HG03432 (cell line): ENCODE measurements around the gene ZNF579.

Experiments used
- ATAC-seq: cut with Tn5 transposase; IDR thresholded peaks from one replicate; pipeline ENCODE4 v1.9.1; 2021; ENCODE audit warnings: mild to moderate bottlenecking, moderate library complexity; ENCODE audit not compliant: unreplicated experiment

ZNF579 gene, protein sequence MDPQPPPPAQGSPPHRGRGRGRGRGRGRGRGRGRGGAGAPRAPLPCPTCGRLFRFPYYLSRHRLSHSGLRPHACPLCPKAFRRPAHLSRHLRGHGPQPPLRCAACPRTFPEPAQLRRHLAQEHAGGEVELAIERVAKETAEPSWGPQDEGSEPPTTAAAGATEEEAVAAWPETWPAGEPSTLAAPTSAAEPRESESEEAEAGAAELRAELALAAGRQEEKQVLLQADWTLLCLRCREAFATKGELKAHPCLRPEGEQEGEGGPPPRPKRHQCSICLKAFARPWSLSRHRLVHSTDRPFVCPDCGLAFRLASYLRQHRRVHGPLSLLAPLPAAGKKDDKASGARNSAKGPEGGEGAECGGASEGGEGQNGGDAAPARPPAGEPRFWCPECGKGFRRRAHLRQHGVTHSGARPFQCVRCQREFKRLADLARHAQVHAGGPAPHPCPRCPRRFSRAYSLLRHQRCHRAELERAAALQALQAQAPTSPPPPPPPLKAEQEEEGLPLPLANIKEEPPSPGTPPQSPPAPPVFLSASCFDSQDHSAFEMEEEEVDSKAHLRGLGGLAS

DNA sequence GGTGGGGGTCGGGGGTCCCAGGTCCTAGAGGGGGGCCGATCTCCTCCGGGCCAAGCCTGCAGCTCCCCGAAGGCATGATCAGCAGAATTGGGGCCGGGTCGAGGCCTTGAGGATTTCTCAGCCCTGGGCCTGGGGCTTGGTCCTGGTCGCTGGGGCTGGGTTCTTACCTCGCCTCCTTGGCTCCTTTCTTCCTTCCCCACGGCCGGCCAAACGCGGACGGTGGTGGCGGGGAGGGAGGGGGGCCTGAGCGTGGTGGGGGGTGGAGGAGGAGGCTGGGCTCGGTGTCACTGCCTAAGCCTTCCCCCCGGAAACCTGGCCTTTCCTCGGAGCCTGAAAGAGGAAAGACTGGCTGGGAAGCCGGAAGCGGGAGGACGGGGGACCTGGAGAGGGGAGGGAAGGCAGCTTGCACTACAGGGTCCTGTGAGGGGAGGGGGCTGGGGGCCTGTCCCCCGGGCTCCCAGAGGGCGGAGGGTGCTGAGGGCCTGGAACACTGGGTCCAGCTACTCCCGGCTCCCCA, at the start of gene ZNF579:
Gene ZNF579 (minus strand): TSS at position 221 of the 517 bp plus-strand sequence. CDS start 1,209 bp downstream, outside the sequence.
- no peak for ATAC-seq

GRCh38 chr19:55626350-55626749, 45.7 kb upstream of the ZNF579 start:
- no peak for ATAC-seq

DNA sequence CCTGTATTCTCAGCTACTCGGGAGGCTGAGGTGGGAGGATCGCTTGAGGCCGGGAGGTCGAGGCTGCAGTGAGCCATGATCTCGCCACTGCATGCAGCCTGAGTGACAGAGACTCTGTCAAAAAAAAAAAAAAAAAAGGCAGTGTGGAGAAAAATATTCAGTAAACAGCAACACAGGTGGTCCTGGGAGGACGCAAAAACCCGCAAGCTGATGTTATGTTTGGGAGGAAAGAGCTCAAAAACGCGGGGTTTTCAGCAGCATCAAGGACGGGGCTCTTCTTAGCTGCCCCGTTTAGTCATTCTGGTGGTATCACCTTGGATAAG, 44.3 kb upstream of the ZNF579 start:
- ATAC-seq: no peak

GRCh38 chr19:55624109-55625003, 43.7 kb upstream of the ZNF579 start, which contains the start of gene ZNF784:
Gene ZNF784 (minus strand): TSS chr19:55624566. CDS start chr19:55624561, 5 bp downstream.
- ATAC-seq: peak; percentile 68

DNA sequence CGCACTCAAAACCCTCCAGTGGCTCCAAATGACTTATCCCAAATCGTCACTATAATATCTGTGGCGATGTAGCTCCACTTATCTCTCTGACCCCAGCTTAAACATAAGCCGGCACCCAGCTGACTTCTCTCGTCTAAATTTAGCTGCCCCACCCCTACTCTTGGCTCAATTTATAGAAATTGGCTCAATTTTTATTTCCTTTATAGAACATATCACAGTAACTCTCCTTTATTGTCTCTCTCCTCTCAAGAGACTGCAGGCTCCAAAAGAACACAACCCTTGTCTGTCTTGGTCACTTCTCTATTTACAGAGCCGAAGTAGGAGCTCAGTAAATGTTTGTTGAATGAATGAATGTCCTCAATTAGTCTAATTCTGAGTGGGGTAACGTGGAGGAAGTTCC, 42.9 kb upstream of the ZNF579 start:
- no peak for ATAC-seq

- ATAC-seq: no peak
Measured at GRCh38 chr19:55623130-55623529, 42.5 kb upstream of the ZNF579 start.

DNA sequence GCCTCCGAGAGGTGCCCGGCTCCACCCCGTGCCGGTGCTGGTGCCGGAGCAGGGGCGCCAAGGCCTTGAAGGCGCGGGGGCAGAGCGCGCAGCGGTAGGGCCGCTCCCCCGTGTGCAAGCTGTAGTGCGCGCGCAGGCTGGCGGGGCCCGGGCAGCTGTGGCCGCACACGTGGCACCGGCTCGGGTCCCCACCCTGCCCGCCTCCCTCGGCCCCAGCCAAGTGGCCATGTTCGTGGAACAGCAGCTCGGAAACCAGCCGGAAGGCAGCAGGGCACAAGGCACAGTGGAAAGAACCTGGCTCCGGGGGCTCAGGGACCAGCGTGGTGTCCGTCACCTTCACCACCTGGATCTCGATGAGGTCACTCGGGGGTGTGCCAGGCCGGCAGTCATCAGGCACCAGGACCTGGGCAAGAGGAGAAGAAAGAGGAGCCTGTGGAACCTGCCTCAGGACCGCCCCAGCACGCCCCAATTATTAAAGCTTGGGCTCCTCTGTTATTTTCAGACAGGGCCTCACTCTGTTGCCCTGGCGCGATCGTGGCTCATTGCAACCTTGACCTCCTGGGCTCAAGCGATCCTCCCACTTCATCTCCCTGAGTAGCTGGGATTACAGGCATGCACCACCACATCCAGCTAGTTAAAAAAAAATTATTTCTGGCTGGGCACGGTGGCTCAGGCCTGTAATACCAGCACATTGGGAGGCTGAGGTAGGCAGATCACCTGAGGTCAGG, 41.8 kb upstream of the ZNF579 start:
- no peak for ATAC-seq

DNA sequence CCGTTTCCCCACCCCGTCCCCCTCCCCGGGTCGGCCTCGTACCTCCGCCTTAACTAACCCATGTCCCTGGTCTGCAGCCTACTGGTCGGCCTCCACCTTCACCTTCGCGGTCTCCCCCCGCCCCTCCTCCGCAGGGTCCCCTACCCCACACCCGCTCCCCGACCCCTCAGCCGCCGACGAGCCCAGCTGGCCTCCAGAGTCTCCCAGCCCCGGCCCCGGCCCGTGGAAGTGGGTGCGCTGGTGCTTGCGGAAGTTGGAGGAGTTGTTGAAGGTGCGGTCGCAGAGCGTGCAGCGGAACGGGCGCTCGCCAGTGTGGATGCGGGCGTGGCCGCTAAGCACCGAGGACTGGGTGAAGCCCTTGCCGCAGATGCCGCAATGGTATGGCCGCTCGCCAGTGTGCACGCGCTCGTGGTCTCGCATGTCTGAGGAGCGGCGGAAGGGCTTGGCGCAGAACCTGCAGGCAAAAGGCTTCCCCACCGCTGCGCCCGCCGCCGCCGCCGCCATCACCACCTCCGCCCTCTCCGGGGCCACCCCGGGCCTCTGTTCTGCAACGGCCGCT, 41.1 kb upstream of the ZNF579 start:
- no peak for ATAC-seq

DNA sequence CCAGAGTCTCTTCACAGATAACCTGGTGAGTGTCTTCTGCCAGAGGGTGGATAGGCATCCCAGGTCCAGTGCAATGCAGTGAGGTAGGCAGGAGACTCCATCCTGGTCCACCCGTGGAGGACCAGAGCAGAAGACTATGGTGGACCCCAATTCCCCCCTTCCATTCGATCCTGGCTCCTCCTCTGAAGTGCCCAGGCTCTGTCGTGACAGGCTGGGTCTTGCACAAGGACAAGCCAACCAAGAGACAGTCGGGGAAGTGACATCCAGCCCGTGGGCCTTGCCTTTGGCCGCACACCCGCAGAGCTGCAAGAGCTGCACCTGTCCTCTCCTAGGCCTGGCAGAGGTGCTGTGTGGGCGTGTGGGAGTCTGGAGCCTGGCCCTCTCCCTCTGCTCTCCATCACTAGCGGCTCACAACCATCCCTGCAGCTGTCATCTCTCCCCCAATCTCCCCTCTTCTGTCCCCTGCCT, 40.6 kb upstream of the ZNF579 start:
- no peak for ATAC-seq

DNA sequence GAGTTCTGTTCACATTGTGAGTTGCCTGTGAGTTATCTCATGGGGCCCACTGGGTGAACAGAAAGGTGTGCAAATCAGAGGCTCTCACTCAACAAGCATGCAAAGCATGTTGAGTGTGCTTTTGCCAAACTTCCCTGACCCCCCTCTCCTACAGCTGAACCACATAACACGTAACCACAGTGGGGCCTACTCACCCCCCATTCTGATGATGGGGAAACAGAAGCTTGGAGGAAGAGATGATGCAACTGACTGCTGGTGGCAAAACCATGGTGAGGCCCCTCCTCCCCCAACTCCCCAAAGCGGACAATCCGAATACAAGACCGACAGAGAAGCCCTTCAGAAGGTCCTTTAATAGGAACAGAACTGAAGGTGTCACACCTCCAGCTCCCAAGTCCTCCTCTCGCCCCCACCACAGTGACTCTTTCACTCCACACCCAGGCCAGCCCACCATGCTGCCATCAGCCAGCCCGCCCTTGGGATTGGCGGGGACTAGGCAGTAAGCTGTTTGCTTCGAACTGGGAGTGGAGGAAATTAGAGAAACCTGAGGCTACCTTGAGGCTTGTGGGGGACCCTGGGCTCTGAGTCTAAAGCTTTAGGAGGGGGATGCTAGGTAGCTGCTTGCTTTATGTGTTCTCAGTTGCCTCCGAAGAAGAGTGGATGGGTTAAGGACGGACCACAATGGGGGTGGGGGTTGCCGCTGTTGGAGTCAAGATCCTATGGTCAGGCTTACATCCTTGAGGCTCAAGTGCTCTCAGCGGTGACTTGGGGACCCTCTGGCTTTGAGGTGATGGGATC, 40.0 kb upstream of the ZNF579 start:
- no peak for ATAC-seq

DNA sequence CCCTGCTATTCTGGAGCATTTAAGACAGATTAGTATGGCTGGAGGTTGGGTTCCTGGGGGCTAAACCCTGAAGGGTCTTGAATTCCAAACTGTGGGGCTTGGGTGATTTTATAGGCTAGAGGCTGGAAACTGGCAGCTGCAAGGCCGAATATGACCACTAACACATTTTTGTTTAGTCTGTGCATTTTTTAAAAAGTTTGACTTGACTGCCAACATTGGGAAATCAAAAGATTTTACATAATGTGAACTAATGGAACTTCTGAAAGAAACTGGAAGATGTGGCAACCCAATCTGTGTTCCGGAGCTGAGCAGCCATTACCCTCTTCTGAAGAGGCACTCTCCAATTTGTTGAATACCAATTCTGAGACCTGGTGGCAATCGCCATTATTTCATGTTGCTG, 38.6 kb upstream of the ZNF579 start:
- ATAC-seq: no peak

- no peak for ATAC-seq
Measured at GRCh38 chr19:55618426-55618825, 37.8 kb upstream of the ZNF579 start.

GRCh38 chr19:55617426-55617825, 36.8 kb upstream of the ZNF579 start:
- no peak for ATAC-seq

GRCh38 chr19:55616395-55616875, 35.8 kb upstream of the ZNF579 start:
- ATAC-seq: no peak

DNA sequence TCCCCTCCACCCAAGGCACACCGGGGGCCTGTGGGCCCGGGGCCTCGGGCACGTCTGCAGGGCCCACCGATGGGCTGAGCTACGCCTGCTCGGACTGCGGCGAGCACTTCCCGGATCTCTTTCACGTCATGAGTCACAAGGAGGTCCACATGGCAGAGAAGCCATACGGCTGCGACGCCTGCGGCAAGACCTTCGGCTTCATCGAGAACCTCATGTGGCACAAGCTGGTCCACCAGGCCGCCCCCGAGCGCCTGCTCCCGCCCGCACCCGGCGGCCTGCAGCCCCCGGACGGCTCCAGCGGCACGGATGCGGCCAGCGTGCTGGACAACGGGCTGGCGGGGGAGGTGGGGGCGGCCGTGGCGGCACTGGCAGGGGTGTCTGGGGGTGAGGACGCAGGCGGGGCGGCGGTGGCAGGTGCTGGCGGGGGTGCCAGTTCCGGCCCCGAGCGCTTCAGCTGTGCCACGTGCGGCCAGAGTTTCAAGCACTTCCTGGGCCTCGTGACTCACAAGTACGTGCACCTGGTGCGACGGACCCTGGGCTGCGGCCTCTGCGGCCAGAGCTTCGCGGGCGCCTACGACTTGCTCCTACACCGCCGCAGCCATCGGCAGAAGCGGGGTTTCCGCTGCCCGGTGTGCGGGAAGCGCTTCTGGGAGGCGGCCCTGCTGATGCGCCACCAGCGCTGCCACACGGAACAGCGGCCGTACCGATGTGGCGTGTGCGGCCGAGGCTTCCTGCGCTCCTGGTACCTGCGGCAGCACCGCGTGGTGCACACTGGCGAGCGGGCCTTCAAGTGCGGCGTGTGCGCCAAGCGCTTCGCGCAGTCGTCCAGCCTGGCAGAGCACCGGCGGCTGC, 35.1 kb upstream of the ZNF579 start:
- no peak for ATAC-seq

DNA sequence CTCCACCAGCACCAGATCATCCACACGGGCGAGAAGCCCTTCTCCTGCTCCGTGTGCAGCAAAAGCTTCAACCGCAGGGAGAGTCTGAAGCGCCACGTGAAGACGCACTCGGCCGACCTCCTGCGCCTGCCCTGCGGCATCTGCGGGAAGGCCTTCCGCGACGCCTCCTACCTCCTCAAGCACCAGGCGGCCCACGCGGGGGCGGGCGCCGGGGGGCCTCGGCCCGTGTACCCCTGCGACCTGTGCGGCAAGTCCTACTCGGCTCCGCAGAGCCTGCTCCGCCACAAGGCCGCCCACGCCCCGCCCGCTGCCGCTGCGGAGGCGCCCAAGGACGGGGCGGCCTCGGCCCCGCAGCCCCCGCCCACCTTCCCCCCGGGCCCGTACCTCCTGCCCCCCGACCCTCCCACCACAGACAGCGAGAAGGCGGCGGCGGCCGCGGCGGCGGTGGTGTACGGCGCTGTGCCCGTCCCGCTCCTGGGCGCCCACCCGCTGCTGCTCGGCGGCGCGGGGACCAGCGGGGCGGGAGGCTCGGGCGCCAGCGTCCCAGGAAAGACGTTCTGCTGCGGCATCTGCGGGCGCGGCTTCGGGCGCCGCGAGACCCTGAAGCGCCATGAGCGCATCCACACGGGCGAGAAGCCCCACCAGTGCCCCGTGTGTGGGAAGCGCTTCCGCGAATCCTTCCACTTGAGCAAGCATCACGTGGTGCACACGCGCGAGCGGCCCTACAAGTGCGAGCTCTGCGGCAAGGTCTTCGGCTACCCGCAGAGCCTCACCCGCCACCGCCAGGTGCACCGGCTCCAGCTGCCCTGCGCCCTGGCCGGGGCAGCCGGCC, 34.3 kb upstream of the ZNF579 start:
- no peak for ATAC-seq

DNA sequence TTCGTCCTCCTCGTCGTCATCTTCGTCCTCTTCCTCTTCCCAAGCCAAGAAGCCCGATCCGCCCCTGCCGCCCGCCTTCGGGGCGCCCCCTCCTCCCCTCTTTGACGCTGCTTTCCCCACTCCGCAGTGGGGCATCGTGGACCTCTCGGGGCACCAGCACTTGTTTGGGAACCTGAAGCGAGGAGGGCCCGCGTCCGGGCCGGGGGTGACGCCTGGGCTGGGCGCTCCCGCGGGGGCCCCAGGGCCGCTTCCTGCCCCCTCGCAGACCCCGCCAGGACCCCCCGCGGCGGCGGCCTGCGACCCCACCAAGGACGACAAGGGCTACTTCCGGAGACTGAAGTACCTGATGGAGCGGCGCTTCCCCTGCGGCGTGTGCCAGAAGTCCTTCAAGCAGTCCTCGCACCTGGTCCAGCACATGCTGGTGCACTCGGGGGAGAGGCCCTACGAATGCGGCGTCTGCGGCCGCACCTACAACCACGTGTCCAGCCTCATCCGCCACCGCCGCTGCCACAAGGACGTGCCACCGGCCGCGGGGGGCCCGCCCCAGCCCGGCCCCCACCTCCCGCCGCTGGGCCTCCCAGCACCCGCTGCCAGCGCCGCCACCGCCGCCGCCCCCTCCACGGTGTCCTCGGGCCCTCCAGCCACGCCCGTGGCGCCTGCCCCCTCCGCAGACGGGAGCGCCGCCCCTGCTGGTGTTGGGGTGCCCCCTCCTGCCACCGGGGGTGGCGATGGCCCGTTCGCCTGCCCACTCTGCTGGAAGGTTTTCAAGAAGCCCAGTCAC, 33.5 kb upstream of the ZNF579 start:
- ATAC-seq: no peak
